Neural cell (in vitro differentiated cells): ENCODE results near the gene ATN1. TPM values are rescaled to one million over a fixed set of nuclear protein-coding genes. Genes with fewer than 3 reads are reported as not detected.

Experiments
- H2AFZ ChIP-seq: fragments of 200-600, 300-800 bp; sonication (generic), shearing (Covaris generic); 2 replicates; pipeline ENCODE4 v1.6.0; 2014; ENCODE audit warnings: low read depth, mild to moderate bottlenecking, antibody characterized with exemption, low read length, moderate library complexity
- H3F3A ChIP-seq: fragments of 200-600 bp; shearing (Covaris generic); 2 replicates; pipeline ENCODE4 v1.6.1; 2016; ENCODE audit warnings: mild to moderate bottlenecking, moderate library complexity, mixed read lengths, antibody characterized with exemption, low read length; ENCODE audit not compliant: insufficient read depth, poor library complexity, severe bottlenecking
- H3K27ac ChIP-seq: fragments of 200-600, 300-800 bp; sonication (generic), shearing (Covaris generic); 2 replicates; pipeline ENCODE4 v1.5.1; 2014; ENCODE audit warnings: mild to moderate bottlenecking, low read length, moderate library complexity
- H3K27me3 ChIP-seq: fragments of 300-800, 200-600 bp; sonication (generic), shearing (Covaris generic); 2 replicates; pipeline ENCODE4 v1.6.0; 2014; ENCODE audit warnings: mild to moderate bottlenecking, low read depth, low read length, moderate library complexity; ENCODE audit not compliant: insufficient read depth
- H3K36me3 ChIP-seq: fragments of 300-800, 200-600 bp; sonication (generic), shearing (Covaris generic); 2 replicates; pipeline ENCODE4 v1.5.1; 2014; ENCODE audit warnings: mild to moderate bottlenecking, antibody characterized with exemption, low read length, moderate library complexity; ENCODE audit not compliant: insufficient read depth
- H3K4me2 ChIP-seq: fragments of 300-800, 200-600 bp; sonication (generic), shearing (Covaris generic); 2 replicates; pipeline ENCODE4 v1.6.0; 2014; ENCODE audit warnings: mild to moderate bottlenecking, low read length
- H3K4me3 ChIP-seq: fragments of 300-800, 200-600 bp; sonication (generic), shearing (Covaris generic); 2 replicates; pipeline ENCODE4 v1.5.1; 2014; ENCODE audit warnings: mild to moderate bottlenecking, low read length, moderate library complexity
- H3K79me2 ChIP-seq: fragments of 200-600 bp; shearing (Covaris generic); replicated peaks from 2 replicates; pipeline ENCODE4 v1.6.0; 2014; ENCODE audit warnings: mild to moderate bottlenecking, low read length, moderate library complexity; ENCODE audit not compliant: insufficient read depth
- H3K9ac ChIP-seq: fragments of 300-800, 200-600 bp; sonication (generic), shearing (Covaris generic); 2 replicates; pipeline ENCODE4 v1.6.1; 2016; ENCODE audit warnings: mild to moderate bottlenecking, low read length, mixed read lengths
- H3K9me2 ChIP-seq: fragments of 200-600 bp; shearing (Covaris generic); 2 replicates; pipeline ENCODE4 v1.6.1; 2016; ENCODE audit warnings: mild to moderate bottlenecking, low read length, mixed read lengths; ENCODE audit not compliant: insufficient read depth
- H3K9me3 ChIP-seq: fragments of 200-600, 300-800 bp; sonication (generic), shearing (Covaris generic); 2 replicates; pipeline ENCODE4 v1.6.1; 2016; ENCODE audit warnings: mild to moderate bottlenecking, mixed run types, low read length, moderate library complexity, mixed read lengths
- H4K20me1 ChIP-seq: fragments of 200-600 bp; shearing (Covaris generic); 2 replicates; pipeline ENCODE4 v1.6.1; 2016; ENCODE audit warnings: mild to moderate bottlenecking, mixed run types; ENCODE audit not compliant: insufficient read depth
- CTCF ChIP-seq: fragments of 450-650 bp; IDR thresholded peaks from 2 replicates; pipeline ENCODE4 v1.5.1; 2014; ENCODE audit warnings: antibody characterized with exemption, mild to moderate bottlenecking, moderate library complexity; ENCODE audit not compliant: poor library complexity, severe bottlenecking
- EP300 ChIP-seq: fragments of 450-650 bp; conservative IDR thresholded peaks from 2 replicates; pipeline ENCODE4 v1.6.1; 2014; ENCODE audit warnings: antibody characterized with exemption, mild to moderate bottlenecking, moderate library complexity; ENCODE audit not compliant: poor library complexity, severe bottlenecking
- EZH2 ChIP-seq: fragments of 200-600, 300-800 bp; shearing (Covaris generic), sonication (generic); IDR thresholded peaks from 2 replicates; pipeline ENCODE4 v1.6.1; 2014; ENCODE audit warnings: antibody characterized with exemption, low read length, borderline replicate concordance, mild to moderate bottlenecking; ENCODE audit not compliant: insufficient read depth, poor library complexity, severe bottlenecking
- MXI1 ChIP-seq: fragments of 450-650 bp; conservative IDR thresholded peaks from 2 replicates; pipeline ENCODE4 v1.6.1; 2014; ENCODE audit warnings: antibody characterized with exemption, mild to moderate bottlenecking; ENCODE audit not compliant: poor library complexity, severe bottlenecking
- POLR2AphosphoS5 ChIP-seq: IDR thresholded peaks from 2 replicates; pipeline ENCODE4 v1.6.1; 2012
- RAD21 ChIP-seq: fragments of 450-650 bp; conservative IDR thresholded peaks from 2 replicates; pipeline ENCODE4 v1.6.1; 2014; ENCODE audit warnings: antibody characterized with exemption, mild to moderate bottlenecking, moderate library complexity
- REST ChIP-seq: IDR thresholded peaks from 2 replicates; pipeline ENCODE4 v1.6.1; 2012; ENCODE audit warnings: borderline replicate concordance
- SMC3 ChIP-seq: fragments of 450-650 bp; conservative IDR thresholded peaks from 2 replicates; pipeline ENCODE4 v1.6.1; 2014; ENCODE audit warnings: antibody characterized with exemption, mild to moderate bottlenecking, moderate library complexity; ENCODE audit not compliant: poor library complexity
- TAF1 ChIP-seq: IDR thresholded peaks from 2 replicates; pipeline ENCODE4 v1.6.1; 2012; ENCODE audit warnings: low read depth
- polyA plus RNA-seq: library from polyadenylated mRNA; depleted of rRNA; stranded (reverse); fragments of >200 nt; gene quantifications from 2 replicates; pipeline ENCODE4 v1.2.3, GENCODE V29; 2014

Gene ATN1
- polyA plus RNA-seq, 1 donor from 2014 or later = 9.2 TPM

GRCh38 chr12:6948873-6949594 lies 21.3 kb downstream of the ATN1 start:
- Histone ChIP-seq H3K79me2 (no peaks in the 10 kb centered on the region), H3K9ac (no peak overlapping the region), H3K4me3 (no peak overlapping the region), H3K9me2 (no peaks in the 10 kb centered on the region), H4K20me1 (no peaks in the 10 kb centered on the region), H3F3A (no peaks in the 10 kb centered on the region), H3K4me2 (no peak overlapping the region), H3K27me3 (no peaks in the 10 kb centered on the region), H3K27ac (no peak overlapping the region), H3K36me3 (no peaks in the 10 kb centered on the region), H3K9me3 (no peaks in the 10 kb centered on the region), H2AFZ (no peak overlapping the region)
- TF ChIP-seq POLR2AphosphoS5 (no peak), RAD21 (no peak), EP300 (no peak), EZH2 (no peak), SMC3 (no peak), REST (no peak), MXI1 (no peak), TAF1 (no peak), CTCF (no peak)

GRCh38 chr12:6950401-6950801 lies 22.6 kb downstream of the ATN1 start:
- Histone ChIP-seq H3K36me3 (no peaks in the 10 kb centered on the region), H3K27ac (no peak overlapping the region), H3K79me2 (no peaks in the 10 kb centered on the region), H3F3A (no peaks in the 10 kb centered on the region), H3K9me2 (no peaks in the 10 kb centered on the region), H3K4me2 (no peak overlapping the region), H3K27me3 (no peaks in the 10 kb centered on the region), H3K4me3 (no peak overlapping the region), H4K20me1 (no peaks in the 10 kb centered on the region), H2AFZ (no peak overlapping the region), H3K9me3 (no peaks in the 10 kb centered on the region), H3K9ac (no peak overlapping the region)
- no peak for TF ChIP-seq SMC3
- no peak for TF ChIP-seq POLR2AphosphoS5
- TF ChIP-seq TAF1 = no peak
- TF ChIP-seq CTCF = no peak
- no peak for TF ChIP-seq MXI1
- no peak for TF ChIP-seq EP300
- TF ChIP-seq EZH2 = no peak
- TF ChIP-seq REST = no peak
- TF ChIP-seq RAD21 = no peak
